SK-N-SH treated with all-trans-retinoic acid at 6 μM for 48 hours (cell line): Measurements from ENCODE around the gene MPP3.

Experiments used
- CSDC2 ChIP-seq: fragments of 250-450 bp; sonication (Bioruptor Pico); IDR thresholded peaks from 2 replicates; pipeline ENCODE4 v1.5.0; 2020; ENCODE audit warnings: mild to moderate bottlenecking, moderate library complexity
- ISL1 ChIP-seq: fragments of 250-450 bp; sonication (Bioruptor Pico); IDR thresholded peaks from 2 replicates; pipeline ENCODE4 v2.1.2; 2022; ENCODE audit warnings: mild to moderate bottlenecking, moderate library complexity
- PPARA ChIP-seq: fragments of 250-450 bp; sonication (Bioruptor Pico); IDR thresholded peaks from 2 replicates; pipeline ENCODE4 v1.5.0; 2020; ENCODE audit warnings: mild to moderate bottlenecking, borderline replicate concordance
- RARB ChIP-seq: fragments of 250-450 bp; sonication (Bioruptor Pico); IDR thresholded peaks from 2 replicates; pipeline ENCODE4 v1.8.0; 2021; ENCODE audit warnings: mild to moderate bottlenecking, moderate library complexity
- TOX ChIP-seq: fragments of 250-450 bp; sonication (Bioruptor Pico); IDR thresholded peaks from 2 replicates; pipeline ENCODE4 v1.8.0; 2021; ENCODE audit warnings: mild to moderate bottlenecking, moderate library complexity, borderline replicate concordance
- ZFP3 ChIP-seq: fragments of 250-450 bp; sonication (Bioruptor Pico); IDR thresholded peaks from 2 replicates; pipeline ENCODE4 v1.5.0; 2020; ENCODE audit warnings: mild to moderate bottlenecking, moderate library complexity
- ZNF565 ChIP-seq: fragments of 450-650 bp; formaldehyde crosslinking; conservative IDR thresholded peaks from 2 replicates; pipeline ENCODE4 v1.5.0; 2020; ENCODE audit warnings: low read depth, mild to moderate bottlenecking, moderate library complexity
- ZNF70 ChIP-seq: fragments of 450-650 bp; formaldehyde crosslinking; IDR thresholded peaks from 2 replicates; pipeline ENCODE4 v1.5.0; 2020; ENCODE audit warnings: mild to moderate bottlenecking, moderate library complexity
- TF ChIP-seq, protein P1 (sequence below): fragments of 250-450 bp; sonication (Bioruptor Pico); IDR thresholded peaks from 2 replicates; pipeline ENCODE4 v1.5.1; 2020; ENCODE audit warnings: low read depth, mild to moderate bottlenecking, moderate library complexity
- TF ChIP-seq, protein P2 (sequence below): fragments of 250-450 bp; sonication (Bioruptor Pico); IDR thresholded peaks from 2 replicates; pipeline ENCODE4 v1.5.0; 2020; ENCODE audit warnings: mild to moderate bottlenecking, moderate library complexity
- TF ChIP-seq, protein P3 (sequence below): fragments of 250-450 bp; sonication (Bioruptor Pico); IDR thresholded peaks from 2 replicates; pipeline ENCODE4 v1.8.0; 2020; ENCODE audit warnings: mild to moderate bottlenecking, moderate library complexity, borderline replicate concordance
- TF ChIP-seq, protein P4 (sequence below): fragments of 250-450 bp; sonication (Bioruptor Pico); IDR thresholded peaks from 2 replicates; pipeline ENCODE4 v1.8.0; 2021; ENCODE audit warnings: low read depth, mild to moderate bottlenecking, moderate library complexity, borderline replicate concordance
- TF ChIP-seq, protein P5 (sequence below): fragments of 250-450 bp; sonication (Bioruptor Pico); IDR thresholded peaks from 2 replicates; pipeline ENCODE4 v1.5.1; 2021; ENCODE audit warnings: mild to moderate bottlenecking, moderate library complexity

DNA sequence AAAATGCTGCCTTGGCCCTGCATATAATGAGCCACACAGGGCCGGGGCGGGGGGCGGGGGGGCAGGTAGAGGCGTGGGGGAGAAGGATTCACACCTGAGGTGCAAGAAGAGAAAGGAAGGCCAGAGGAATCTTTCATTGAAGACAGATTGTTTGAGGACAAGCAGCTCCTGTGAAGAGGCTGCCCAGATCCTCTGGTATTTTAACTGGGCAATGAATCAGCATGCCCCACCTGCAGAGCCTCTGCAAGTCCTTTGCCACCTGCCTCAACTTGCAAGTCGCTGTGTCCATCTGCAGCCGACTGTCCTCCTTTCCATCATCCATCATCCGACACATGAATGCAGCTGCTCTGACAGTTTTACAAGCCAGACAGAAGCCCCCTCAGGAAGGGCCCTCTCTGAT is 73.1 kb downstream of the MPP3 start:
- TF ChIP-seq, protein P1, sequence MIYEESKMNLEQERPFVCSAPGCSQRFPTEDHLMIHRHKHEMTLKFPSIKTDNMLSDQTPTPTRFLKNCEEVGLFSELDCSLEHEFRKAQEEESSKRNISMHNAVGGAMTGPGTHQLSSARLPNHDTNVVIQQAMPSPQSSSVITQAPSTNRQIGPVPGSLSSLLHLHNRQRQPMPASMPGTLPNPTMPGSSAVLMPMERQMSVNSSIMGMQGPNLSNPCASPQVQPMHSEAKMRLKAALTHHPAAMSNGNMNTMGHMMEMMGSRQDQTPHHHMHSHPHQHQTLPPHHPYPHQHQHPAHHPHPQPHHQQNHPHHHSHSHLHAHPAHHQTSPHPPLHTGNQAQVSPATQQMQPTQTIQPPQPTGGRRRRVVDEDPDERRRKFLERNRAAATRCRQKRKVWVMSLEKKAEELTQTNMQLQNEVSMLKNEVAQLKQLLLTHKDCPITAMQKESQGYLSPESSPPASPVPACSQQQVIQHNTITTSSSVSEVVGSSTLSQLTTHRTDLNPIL (CRISPR knock-in tag), result no peak
- TF ChIP-seq, protein P2, sequence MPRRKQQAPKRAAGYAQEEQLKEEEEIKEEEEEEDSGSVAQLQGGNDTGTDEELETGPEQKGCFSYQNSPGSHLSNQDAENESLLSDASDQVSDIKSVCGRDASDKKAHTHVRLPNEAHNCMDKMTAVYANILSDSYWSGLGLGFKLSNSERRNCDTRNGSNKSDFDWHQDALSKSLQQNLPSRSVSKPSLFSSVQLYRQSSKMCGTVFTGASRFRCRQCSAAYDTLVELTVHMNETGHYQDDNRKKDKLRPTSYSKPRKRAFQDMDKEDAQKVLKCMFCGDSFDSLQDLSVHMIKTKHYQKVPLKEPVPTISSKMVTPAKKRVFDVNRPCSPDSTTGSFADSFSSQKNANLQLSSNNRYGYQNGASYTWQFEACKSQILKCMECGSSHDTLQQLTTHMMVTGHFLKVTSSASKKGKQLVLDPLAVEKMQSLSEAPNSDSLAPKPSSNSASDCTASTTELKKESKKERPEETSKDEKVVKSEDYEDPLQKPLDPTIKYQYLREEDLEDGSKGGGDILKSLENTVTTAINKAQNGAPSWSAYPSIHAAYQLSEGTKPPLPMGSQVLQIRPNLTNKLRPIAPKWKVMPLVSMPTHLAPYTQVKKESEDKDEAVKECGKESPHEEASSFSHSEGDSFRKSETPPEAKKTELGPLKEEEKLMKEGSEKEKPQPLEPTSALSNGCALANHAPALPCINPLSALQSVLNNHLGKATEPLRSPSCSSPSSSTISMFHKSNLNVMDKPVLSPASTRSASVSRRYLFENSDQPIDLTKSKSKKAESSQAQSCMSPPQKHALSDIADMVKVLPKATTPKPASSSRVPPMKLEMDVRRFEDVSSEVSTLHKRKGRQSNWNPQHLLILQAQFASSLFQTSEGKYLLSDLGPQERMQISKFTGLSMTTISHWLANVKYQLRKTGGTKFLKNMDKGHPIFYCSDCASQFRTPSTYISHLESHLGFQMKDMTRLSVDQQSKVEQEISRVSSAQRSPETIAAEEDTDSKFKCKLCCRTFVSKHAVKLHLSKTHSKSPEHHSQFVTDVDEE, result no peak
- no peak for TF ChIP-seq ZFP3 (CRISPR knock-in tag)
- no peak for TF ChIP-seq TOX (CRISPR knock-in tag)
- no peak for TF ChIP-seq CSDC2 (CRISPR knock-in tag)
- no peak for TF ChIP-seq RARB
- no peak for TF ChIP-seq ZNF70 (CRISPR knock-in tag)
- TF ChIP-seq, protein P3, sequence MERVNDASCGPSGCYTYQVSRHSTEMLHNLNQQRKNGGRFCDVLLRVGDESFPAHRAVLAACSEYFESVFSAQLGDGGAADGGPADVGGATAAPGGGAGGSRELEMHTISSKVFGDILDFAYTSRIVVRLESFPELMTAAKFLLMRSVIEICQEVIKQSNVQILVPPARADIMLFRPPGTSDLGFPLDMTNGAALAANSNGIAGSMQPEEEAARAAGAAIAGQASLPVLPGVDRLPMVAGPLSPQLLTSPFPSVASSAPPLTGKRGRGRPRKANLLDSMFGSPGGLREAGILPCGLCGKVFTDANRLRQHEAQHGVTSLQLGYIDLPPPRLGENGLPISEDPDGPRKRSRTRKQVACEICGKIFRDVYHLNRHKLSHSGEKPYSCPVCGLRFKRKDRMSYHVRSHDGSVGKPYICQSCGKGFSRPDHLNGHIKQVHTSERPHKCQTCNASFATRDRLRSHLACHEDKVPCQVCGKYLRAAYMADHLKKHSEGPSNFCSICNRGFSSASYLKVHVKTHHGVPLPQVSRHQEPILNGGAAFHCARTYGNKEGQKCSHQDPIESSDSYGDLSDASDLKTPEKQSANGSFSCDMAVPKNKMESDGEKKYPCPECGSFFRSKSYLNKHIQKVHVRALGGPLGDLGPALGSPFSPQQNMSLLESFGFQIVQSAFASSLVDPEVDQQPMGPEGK (CRISPR knock-in tag), result no peak
- no peak for TF ChIP-seq ZNF565 (CRISPR knock-in tag)
- TF ChIP-seq, protein P4, sequence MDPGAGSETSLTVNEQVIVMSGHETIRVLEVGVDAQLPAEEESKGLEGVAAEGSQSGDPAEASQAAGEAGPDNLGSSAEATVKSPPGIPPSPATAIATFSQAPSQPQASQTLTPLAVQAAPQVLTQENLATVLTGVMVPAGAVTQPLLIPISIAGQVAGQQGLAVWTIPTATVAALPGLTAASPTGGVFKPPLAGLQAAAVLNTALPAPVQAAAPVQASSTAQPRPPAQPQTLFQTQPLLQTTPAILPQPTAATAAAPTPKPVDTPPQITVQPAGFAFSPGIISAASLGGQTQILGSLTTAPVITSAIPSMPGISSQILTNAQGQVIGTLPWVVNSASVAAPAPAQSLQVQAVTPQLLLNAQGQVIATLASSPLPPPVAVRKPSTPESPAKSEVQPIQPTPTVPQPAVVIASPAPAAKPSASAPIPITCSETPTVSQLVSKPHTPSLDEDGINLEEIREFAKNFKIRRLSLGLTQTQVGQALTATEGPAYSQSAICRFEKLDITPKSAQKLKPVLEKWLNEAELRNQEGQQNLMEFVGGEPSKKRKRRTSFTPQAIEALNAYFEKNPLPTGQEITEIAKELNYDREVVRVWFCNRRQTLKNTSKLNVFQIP (CRISPR knock-in tag), result no peak
- TF ChIP-seq PPARA (CRISPR knock-in tag), result no peak
- TF ChIP-seq ISL1, result no peak
- TF ChIP-seq, protein P5, sequence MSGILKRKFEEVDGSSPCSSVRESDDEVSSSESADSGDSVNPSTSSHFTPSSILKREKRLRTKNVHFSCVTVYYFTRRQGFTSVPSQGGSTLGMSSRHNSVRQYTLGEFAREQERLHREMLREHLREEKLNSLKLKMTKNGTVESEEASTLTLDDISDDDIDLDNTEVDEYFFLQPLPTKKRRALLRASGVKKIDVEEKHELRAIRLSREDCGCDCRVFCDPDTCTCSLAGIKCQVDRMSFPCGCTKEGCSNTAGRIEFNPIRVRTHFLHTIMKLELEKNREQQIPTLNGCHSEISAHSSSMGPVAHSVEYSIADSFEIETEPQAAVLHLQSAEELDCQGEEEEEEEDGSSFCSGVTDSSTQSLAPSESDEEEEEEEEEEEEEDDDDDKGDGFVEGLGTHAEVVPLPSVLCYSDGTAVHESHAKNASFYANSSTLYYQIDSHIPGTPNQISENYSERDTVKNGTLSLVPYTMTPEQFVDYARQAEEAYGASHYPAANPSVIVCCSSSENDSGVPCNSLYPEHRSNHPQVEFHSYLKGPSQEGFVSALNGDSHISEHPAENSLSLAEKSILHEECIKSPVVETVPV (CRISPR knock-in tag), result no peak
